ENCODE data around the gene MADD. TPM values are rescaled to one million over a fixed set of nuclear protein-coding genes. Genes with fewer than 3 reads are reported as not detected.

The MADD gene
- total RNA-seq, 1 experiment from 2014 or later, result 41.0 TPM

GRCh38 chr11:47342854-47343253, 72.9 kb downstream of the MADD start:
- H3K79me1 ChIP-seq (ENCODE audit: insufficient read depth, low read depth, low read length, poor library complexity, severe bottlenecking), result no peaks in the 10 kb centered on the region

More at GRCh38 chr11:47342854-47343253, 72.9 kb downstream of the MADD start:
- H2BK15ac ChIP-seq (ENCODE audit: low read depth, low read length), result no peak overlapping the region
- no peak overlapping the region for H3K18ac ChIP-seq (ENCODE audit: insufficient read length, low read depth, low read length)
- H3K79me2 ChIP-seq (ENCODE audit: insufficient read depth, low read length), result no peaks in the 10 kb centered on the region
- no peak overlapping the region for H2AFZ ChIP-seq (ENCODE audit: low read length)
- no peaks in the 10 kb centered on the region for H3K27me3 ChIP-seq (ENCODE audit: insufficient read depth, low read length)
- Mint-ChIP-seq H3K4me1 (peaks cover 2 to 5% of the 10 kb centered on the region in 2 experiments; a peak in 2 of 4 replicates), H3K36me3 (ENCODE audit: insufficient read depth in 1 of 3, low read depth in 3 of 3) (no peaks in the 10 kb centered on the region), H3K9me3 (no peaks in the 10 kb centered on the region; a peak in 1 of 5 replicates), H3K27me3 (ENCODE audit: low read depth) (peaks cover 4% of the 10 kb centered on the region; the same call in 1 of the 2 replicates), H3K27ac (no peak overlapping the region; a peak in 1 of 7 replicates), H3K4me3 (no peak overlapping the region)
- H2BK12ac ChIP-seq (ENCODE audit: insufficient read length, low read depth, low read length), result no peak overlapping the region
- DNase-seq, result no peak
- WGBS (ENCODE audit: extremely low coverage, insufficient read length, low lambda C conversion rate), result no CpG with 5 or more reads among the region's 15 CpGs
- no peak overlapping the region for H2BK20ac ChIP-seq (ENCODE audit: low read depth, low read length, poor library complexity, severe bottlenecking)
- H4K20me1 ChIP-seq (ENCODE audit: control insufficient read depth, insufficient read depth, insufficient read length), result no peaks in the 10 kb centered on the region
- no peaks in the 10 kb centered on the region for H3K23me2 ChIP-seq (ENCODE audit: insufficient read length, low read depth, low read length, poor library complexity, severe bottlenecking)
- H3K9ac ChIP-seq (ENCODE audit: extremely low read depth, insufficient read length, low read length), result no peak overlapping the region
- H4K8ac ChIP-seq (replicated peaks; ENCODE audit: insufficient read length, low read depth, low read length), result no peak overlapping the region
- H3K14ac ChIP-seq (ENCODE audit: insufficient read depth, low read length), result no peak overlapping the region
- H4K5ac ChIP-seq (ENCODE audit: insufficient read length, low read depth, low read length), result no peak overlapping the region
- H2AK5ac ChIP-seq (ENCODE audit: insufficient read length, low read length), result no peak overlapping the region
- no peak overlapping the region for H3T11ph ChIP-seq (ENCODE audit: low read length)
- no peak overlapping the region for H3K27ac ChIP-seq (ENCODE audit: insufficient read length, low read depth, low read length)
- no peaks in the 10 kb centered on the region for H3K9me3 ChIP-seq (ENCODE audit: control insufficient read depth, low read depth, low read length)
- no peak overlapping the region for H3K4me2 ChIP-seq (ENCODE audit: insufficient read depth, insufficient read length, low read length)
- no peak overlapping the region for H4K91ac ChIP-seq (ENCODE audit: insufficient read length, low read depth, low read length)
- H3K23ac ChIP-seq (ENCODE audit: insufficient read length, low read depth, low read length), result no peak overlapping the region
- H2BK5ac ChIP-seq (ENCODE audit: insufficient read length, low read length), result no peak overlapping the region
- no peak overlapping the region for H3K56ac ChIP-seq (ENCODE audit: insufficient read length, low read depth, low read length)
- TF ChIP-seq, protein P1, sequence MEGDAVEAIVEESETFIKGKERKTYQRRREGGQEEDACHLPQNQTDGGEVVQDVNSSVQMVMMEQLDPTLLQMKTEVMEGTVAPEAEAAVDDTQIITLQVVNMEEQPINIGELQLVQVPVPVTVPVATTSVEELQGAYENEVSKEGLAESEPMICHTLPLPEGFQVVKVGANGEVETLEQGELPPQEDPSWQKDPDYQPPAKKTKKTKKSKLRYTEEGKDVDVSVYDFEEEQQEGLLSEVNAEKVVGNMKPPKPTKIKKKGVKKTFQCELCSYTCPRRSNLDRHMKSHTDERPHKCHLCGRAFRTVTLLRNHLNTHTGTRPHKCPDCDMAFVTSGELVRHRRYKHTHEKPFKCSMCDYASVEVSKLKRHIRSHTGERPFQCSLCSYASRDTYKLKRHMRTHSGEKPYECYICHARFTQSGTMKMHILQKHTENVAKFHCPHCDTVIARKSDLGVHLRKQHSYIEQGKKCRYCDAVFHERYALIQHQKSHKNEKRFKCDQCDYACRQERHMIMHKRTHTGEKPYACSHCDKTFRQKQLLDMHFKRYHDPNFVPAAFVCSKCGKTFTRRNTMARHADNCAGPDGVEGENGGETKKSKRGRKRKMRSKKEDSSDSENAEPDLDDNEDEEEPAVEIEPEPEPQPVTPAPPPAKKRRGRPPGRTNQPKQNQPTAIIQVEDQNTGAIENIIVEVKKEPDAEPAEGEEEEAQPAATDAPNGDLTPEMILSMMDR (conservative IDR thresholded peaks at IDR 0.05), result no peak
- no peak overlapping the region for H2BK120ac ChIP-seq (ENCODE audit: low read depth, low read length, poor library complexity, severe bottlenecking)
- H3K4me1 ChIP-seq (ENCODE audit: insufficient read depth, low read length), result no peaks in the 10 kb centered on the region
- no peak overlapping the region for H3K4ac ChIP-seq (ENCODE audit: low read depth, low read length)
